ENCODE results near the gene B3GAT1. TPM values are rescaled to one million over a fixed set of nuclear protein-coding genes. Genes with fewer than 3 reads are reported as not detected.

The B3GAT1 gene
- total RNA-seq, 2 donors from 2014 or later, result 0.13 TPM; not detected in 1

- Histone ChIP-seq H3K9me3 (no peaks in the 10 kb centered on the region), H3K4me3 (no peak overlapping the region), H3K36me3 (no peaks in the 10 kb centered on the region), H3K27ac (no peak overlapping the region), H3K4me1 (no peaks in the 10 kb centered on the region), H3K9ac (ENCODE audit: low read depth in 2 of 2, low read length in 2 of 2) (no peak overlapping the region), H3K27me3 (peaks cover 15% of the 10 kb centered on the region)
- no peak for TF ChIP-seq CTCF (IDR thresholded peaks at IDR 0.05)
- DNase-seq, result no peak
- intact Hi-C loops (cut with DNase I), result no loop called here
These were observed 5.5 kb downstream of the B3GAT1 start for GRCh38 chr11:134406264-134407185.

GRCh38 chr11:134405841-134406240, 6.2 kb downstream of the B3GAT1 start:
- no peaks in the 10 kb centered on the region for H3K9me3 ChIP-seq
- intact Hi-C loops (cut with DNase I), result no loop called here
- TF ChIP-seq CTCF (IDR thresholded peaks at IDR 0.05), result no peak
- no peak for DNase-seq
- no peaks in the 10 kb centered on the region for H3K36me3 ChIP-seq
- no peak overlapping the region for H3K4me3 ChIP-seq
- peaks cover 9% of the 10 kb centered on the region for H3K27me3 ChIP-seq
- no peak overlapping the region for H3K27ac ChIP-seq
- H3K4me1 ChIP-seq, result no peaks in the 10 kb centered on the region
- no peak overlapping the region for H3K9ac ChIP-seq (ENCODE audit: low read depth in 2 of 2, low read length in 2 of 2)

- Histone ChIP-seq H3K9ac (ENCODE audit: low read depth in 2 of 2, low read length in 2 of 2) (no peak overlapping the region), H3K4me1 (no peaks in the 10 kb centered on the region), H3K9me3 (no peaks in the 10 kb centered on the region), H3K27me3 (peaks cover 5% of the 10 kb centered on the region), H3K4me3 (no peak overlapping the region), H3K36me3 (no peaks in the 10 kb centered on the region), H3K27ac (no peak overlapping the region)
- DNase-seq, result no peak
- intact Hi-C loops (cut with DNase I), result no loop called here
- TF ChIP-seq CTCF (IDR thresholded peaks at IDR 0.05), result no peak
These were observed 6.6 kb downstream of the B3GAT1 start for GRCh38 chr11:134405436-134405835.

- DNase-seq, result no peak
- intact Hi-C loops (cut with DNase I), result no loop called here
- H3K9me3 ChIP-seq, result no peaks in the 10 kb centered on the region
- no peak overlapping the region for H3K27ac ChIP-seq
- H3K36me3 ChIP-seq, result no peaks in the 10 kb centered on the region
- H3K27me3 ChIP-seq, result no peaks in the 10 kb centered on the region
- H3K9ac ChIP-seq (ENCODE audit: low read depth in 2 of 2, low read length in 2 of 2), result no peak overlapping the region
- no peaks in the 10 kb centered on the region for H3K4me1 ChIP-seq
- no peak overlapping the region for H3K4me3 ChIP-seq
- no peak for TF ChIP-seq CTCF (IDR thresholded peaks at IDR 0.05)
These were observed 7.3 kb downstream of the B3GAT1 start for GRCh38 chr11:134404575-134405341.

GRCh38 chr11:134402910-134403309, 9.1 kb downstream of the B3GAT1 start:
- no peak for TF ChIP-seq CTCF (IDR thresholded peaks at IDR 0.05)
- Histone ChIP-seq H3K4me1 (no peaks in the 10 kb centered on the region), H3K4me3 (no peak overlapping the region), H3K9me3 (no peaks in the 10 kb centered on the region), H3K27ac (no peak overlapping the region), H3K27me3 (no peaks in the 10 kb centered on the region), H3K9ac (ENCODE audit: low read depth in 2 of 2, low read length in 2 of 2) (no peak overlapping the region), H3K36me3 (no peaks in the 10 kb centered on the region)
- DNase-seq, result no peak
- intact Hi-C loops (cut with DNase I), result no loop called here

All from colonic mucosa (tissue), 4 donors.